Smooth muscle cell (in vitro differentiated cells): ENCODE data around the gene ARHGDIA. TPM values are rescaled to one million over a fixed set of nuclear protein-coding genes. Genes with fewer than 3 reads are reported as not detected.

Experiments
- DNase-seq: peaks from one replicate; lab custom pipeline; 2025; ENCODE audit not compliant: unreplicated experiment; lab: John Stamatoyannopoulos, UW
- H2AFZ ChIP-seq: fragments of 200-600 bp; sonication (generic); 2 replicates; pipeline ENCODE4 v1.6.0; 2016; ENCODE audit warnings: antibody characterized with exemption, low read depth, mild to moderate bottlenecking
- H3F3A ChIP-seq: fragments of 200-600 bp; sonication (generic); 2 replicates; pipeline ENCODE4 v1.6.0; 2017; ENCODE audit warnings: antibody characterized with exemption, low read depth
- H3K27ac ChIP-seq: fragments of 200-600 bp; sonication (generic); 2 replicates; pipeline ENCODE4 v1.5.1; 2016; ENCODE audit warnings: low read depth, mild to moderate bottlenecking
- H3K27me3 ChIP-seq: fragments of 200-600 bp; sonication (generic); 2 replicates; pipeline ENCODE4 v1.6.1; 2016; ENCODE audit warnings: low read depth, mild to moderate bottlenecking
- H3K36me3 ChIP-seq: fragments of 200-600 bp; sonication (generic); 2 replicates; pipeline ENCODE4 v1.5.1; 2016; ENCODE audit warnings: low read depth
- H3K4me1 ChIP-seq: fragments of 200-600 bp; sonication (generic); 2 replicates; pipeline ENCODE4 v1.5.1; 2016; ENCODE audit warnings: low read depth
- H3K4me2 ChIP-seq: fragments of 200-600 bp; sonication (generic); 2 replicates; pipeline ENCODE4 v1.6.0; 2016; ENCODE audit warnings: mild to moderate bottlenecking
- H3K4me3 ChIP-seq: fragments of 200-600 bp; sonication (generic); 2 replicates; pipeline ENCODE4 v1.5.1; 2016; ENCODE audit warnings: mild to moderate bottlenecking
- H3K79me2 ChIP-seq: fragments of 200-600 bp; sonication (generic); 2 replicates; pipeline ENCODE4 v1.6.0; 2016; ENCODE audit warnings: low read depth, mild to moderate bottlenecking
- H3K9ac ChIP-seq: fragments of 200-600 bp; sonication (generic); 2 replicates; pipeline ENCODE4 v1.6.0; 2016; ENCODE audit warnings: low read depth
- H3K9me3 ChIP-seq: fragments of 200-600 bp; sonication (generic); replicated peaks from 2 replicates; pipeline ENCODE4 v1.5.1; 2016; ENCODE audit warnings: low read depth
- H4K20me1 ChIP-seq: fragments of 200-600 bp; sonication (generic); 2 replicates; pipeline ENCODE4 v1.6.0; 2016; ENCODE audit warnings: low read depth
- CTCF ChIP-seq: fragments of 200-600 bp; sonication (generic); IDR thresholded peaks from 2 replicates; pipeline ENCODE4 v1.5.1; 2017; ENCODE audit warnings: borderline replicate concordance, mild to moderate bottlenecking, antibody characterized with exemption; ENCODE audit not compliant: insufficient read depth, poor library complexity, severe bottlenecking
- WGBS: methylation state at CpG from one replicate; pipeline ENCODE4 v1.1.7; 2016; ENCODE audit warnings: low lambda C conversion rate; 5-methylcytosine and 5-hydroxymethylcytosine counted together
- polyA plus RNA-seq: library from polyadenylated mRNA; unstranded; fragments of >200 nt; fragmentation: Nextera tagmentation; extraction: Ambion mirVana; gene quantifications from 2 replicates; pipeline ENCODE4 v1.2.1, GENCODE V29; 2016
- total RNA-seq: library from RNA; depleted of rRNA; stranded (reverse); fragments of >200 nt; gene quantifications from 2 replicates; pipeline ENCODE4 v1.2.3, GENCODE V29; 2014

The ARHGDIA gene
- total and polyA plus RNA-seq, 2 experiments from 2014 or later, result 256 to 360 TPM

DNA sequence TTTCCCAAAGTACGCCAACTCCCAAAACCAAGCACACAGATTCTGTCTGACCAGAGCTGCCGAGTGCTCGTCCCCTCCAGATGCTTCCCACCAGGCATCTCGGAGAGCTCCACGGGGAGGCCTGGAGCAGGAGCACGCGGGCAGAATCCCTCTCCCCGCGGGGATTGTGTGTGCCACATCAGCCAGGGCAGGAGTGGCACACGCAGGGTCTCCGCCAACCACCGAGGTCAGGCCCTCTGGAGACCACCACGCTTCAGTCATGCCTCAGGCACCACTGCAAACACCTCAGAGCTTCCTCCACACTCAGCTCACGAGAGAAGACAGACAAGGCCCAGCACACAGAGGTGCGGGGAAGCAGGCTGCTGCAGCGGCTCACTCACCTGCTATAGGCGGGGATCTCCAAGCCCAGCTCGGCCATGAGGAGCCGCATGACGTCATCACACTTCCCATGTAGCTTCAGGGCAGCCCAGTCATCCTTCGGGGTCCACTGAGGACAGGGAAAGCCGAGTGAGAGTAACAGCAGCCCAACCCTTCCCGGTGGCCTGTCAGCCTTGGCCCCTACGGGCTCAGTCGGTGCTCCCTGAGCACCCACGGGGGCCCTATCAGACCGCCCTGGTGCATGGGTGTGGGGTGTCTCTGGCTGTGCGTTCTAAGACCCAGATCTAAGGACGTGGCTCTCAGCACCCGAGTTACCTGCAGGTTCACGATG is 42.4 kb upstream of the ARHGDIA start:
- H3K4me2 ChIP-seq, result no peak overlapping the region
- no peak overlapping the region for H2AFZ ChIP-seq
- peaks cover 7% of the 10 kb centered on the region for H3K4me1 ChIP-seq
- H3K27me3 ChIP-seq, result no peaks in the 10 kb centered on the region
- TF ChIP-seq CTCF, result no peak
- H3K9ac ChIP-seq, result no peak overlapping the region
- H3F3A ChIP-seq, result peaks cover 13% of the 10 kb centered on the region
- no peak overlapping the region for H3K4me3 ChIP-seq
- H4K20me1 ChIP-seq, result peaks cover 64% of the 10 kb centered on the region
- no peaks in the 10 kb centered on the region for H3K9me3 ChIP-seq
- no peak overlapping the region for H3K27ac ChIP-seq
- WGBS, result 94% methylated on average over 31 of the region's 31 CpGs
- peaks cover 33% of the 10 kb centered on the region for H3K79me2 ChIP-seq
- H3K36me3 ChIP-seq, result no peaks in the 10 kb centered on the region
- no peak for DNase-seq

DNA sequence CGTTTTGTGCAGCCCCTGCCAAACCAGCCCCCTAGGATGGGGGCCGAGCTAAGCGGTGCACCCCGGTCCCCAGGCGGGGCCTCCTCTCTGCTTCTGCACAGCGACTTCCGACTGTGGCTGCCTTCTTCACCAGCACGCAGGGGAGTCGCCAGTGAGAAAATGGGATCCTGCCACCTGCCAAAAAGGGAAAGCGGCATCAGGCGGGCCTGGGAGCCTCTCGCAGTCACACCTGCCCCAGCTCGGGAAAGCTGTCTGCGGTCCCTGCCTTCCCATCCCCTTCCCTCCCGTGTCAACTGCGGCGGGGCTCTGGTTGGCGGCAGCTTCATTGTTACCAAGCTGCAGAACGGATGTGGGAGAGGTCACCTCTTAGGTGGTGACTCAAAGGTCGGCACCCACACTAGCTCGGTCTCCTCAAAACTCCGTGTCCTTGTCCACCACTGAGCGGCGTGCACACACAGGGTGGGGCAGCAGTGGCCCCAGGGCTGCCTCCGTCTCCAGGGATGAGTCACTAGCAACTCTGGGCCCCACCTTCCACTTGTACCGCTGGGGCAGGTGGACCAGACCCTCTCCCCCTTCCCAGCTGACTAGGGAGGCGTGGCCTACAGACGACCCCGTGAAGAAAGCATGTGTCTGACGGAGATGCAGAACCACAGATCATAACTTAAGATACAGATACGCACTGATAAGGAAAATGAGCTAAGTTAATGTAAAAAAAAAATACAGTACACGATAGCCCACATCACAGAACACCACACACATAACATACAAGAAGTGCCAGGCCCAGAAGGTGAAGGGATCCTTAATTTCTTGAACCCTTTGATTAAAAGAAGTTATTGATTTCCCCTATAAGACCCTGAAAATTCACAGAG is 41.5 kb upstream of the ARHGDIA start:
- Histone ChIP-seq H2AFZ (no peak overlapping the region), H3K79me2 (peaks cover 25% of the 10 kb centered on the region), H3K4me2 (no peak overlapping the region), H3K27me3 (no peaks in the 10 kb centered on the region), H3K36me3 (no peaks in the 10 kb centered on the region), H3K4me3 (no peak overlapping the region), H4K20me1 (peaks cover 59% of the 10 kb centered on the region), H3K27ac (no peak overlapping the region), H3K4me1 (peaks cover 7% of the 10 kb centered on the region), H3K9ac (no peak overlapping the region), H3K9me3 (no peaks in the 10 kb centered on the region), H3F3A (peaks cover 9% of the 10 kb centered on the region)
- TF ChIP-seq CTCF, result no peak
- no peak for DNase-seq
- 88% methylated on average over 32 of the region's 32 CpGs for WGBS

- H3K4me2 ChIP-seq, result peak overlapping the region; percentile 79
- H3K79me2 ChIP-seq, result peaks cover 17% of the 10 kb centered on the region
- peaks cover 55% of the 10 kb centered on the region for H4K20me1 ChIP-seq
- no peak for TF ChIP-seq CTCF
- WGBS, result 94% methylated on average over 19 of the region's 19 CpGs
- H3K9me3 ChIP-seq, result no peaks in the 10 kb centered on the region
- peaks cover 4% of the 10 kb centered on the region for H3K4me1 ChIP-seq
- peak overlapping the region; percentile 33 for H3K4me3 ChIP-seq
- DNase-seq, result no peak
- no peak overlapping the region for H3K9ac ChIP-seq
- no peaks in the 10 kb centered on the region for H3K27me3 ChIP-seq
- no peak overlapping the region for H2AFZ ChIP-seq
- no peaks in the 10 kb centered on the region for H3K36me3 ChIP-seq
- no peak overlapping the region for H3K27ac ChIP-seq
- H3F3A ChIP-seq, result peaks cover 9% of the 10 kb centered on the region
Observed at GRCh38 chr17:81911969-81912368, 40.8 kb upstream of the ARHGDIA start.
